Measurements from ENCODE around the gene TNFRSF19.
"Not testable (repeated sequence)": the region's sequence is repeated elsewhere in the genome, so short reads cannot be mapped to it uniquely, and the experiment has no call there.

TNFRSF19 gene

DNA sequence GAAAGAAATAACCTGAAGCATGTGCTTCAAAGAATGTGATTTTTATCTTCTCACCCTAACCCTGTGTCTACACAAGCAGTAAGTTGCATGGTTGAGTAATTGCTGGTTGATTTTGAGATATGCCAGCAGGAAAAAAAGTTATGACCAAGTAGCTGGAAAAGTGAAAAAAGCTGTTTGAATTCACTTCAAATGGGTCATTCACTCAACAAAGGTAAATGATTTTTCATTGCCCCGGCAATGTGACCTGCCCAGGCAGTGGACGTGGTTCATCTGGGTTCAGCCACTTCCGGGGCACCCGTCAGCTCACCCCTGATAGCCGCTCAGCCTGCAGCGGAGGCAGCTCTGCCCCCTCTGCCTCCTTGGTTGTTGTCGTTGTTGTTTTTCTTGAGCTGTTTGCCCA is 18.5 kb downstream of the TNFRSF19 start (continued):
- TF ChIP-seq ZNF302 (tag by site-specific recombination; IDR thresholded peaks at IDR 0.05; ENCODE audit: low read depth) (no peak), GLIS2 (tag by site-specific recombination; IDR thresholded peaks at IDR 0.05) (no peak)
- TF ChIP-seq, protein P1, sequence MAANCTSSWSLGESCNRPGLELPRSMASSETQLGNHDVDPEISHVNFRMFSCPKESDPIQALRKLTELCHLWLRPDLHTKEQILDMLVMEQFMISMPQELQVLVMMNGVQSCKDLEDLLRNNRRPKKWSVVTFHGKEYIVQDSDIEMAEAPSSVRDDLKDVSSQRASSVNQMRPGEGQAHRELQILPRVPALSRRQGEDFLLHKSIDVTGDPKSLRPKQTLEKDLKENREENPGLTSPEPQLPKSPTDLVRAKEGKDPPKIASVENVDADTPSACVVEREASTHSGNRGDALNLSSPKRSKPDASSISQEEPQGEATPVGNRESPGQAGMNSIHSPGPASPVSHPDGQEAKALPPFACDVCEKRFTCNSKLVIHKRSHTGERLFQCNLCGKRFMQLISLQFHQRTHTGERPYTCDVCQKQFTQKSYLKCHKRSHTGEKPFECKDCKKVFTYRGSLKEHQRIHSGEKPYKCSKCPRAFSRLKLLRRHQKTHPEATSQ (tag by site-specific recombination; IDR thresholded peaks at IDR 0.05): no peak

DNA sequence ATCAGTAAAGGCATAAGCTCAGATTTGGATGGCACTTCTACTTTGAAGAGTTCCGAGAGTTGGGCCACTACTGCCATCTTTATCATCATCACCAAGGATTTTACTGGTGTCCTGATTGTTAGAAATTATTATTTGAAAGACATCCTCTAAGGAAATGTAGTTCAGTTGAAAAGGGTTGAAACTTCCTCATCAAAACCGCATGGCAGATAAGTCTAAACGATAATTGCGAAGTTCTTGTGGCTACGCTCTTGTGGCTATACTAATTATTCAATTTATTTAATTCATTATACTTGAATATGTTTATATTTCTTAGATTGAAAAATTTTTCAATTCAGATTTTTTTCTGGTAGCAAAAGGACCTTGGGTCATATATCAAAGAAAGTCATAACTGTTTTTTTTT is 22.4 kb downstream of the TNFRSF19 start:
- no peaks in the 10 kb centered on the region for H3K9me3 ChIP-seq (ENCODE audit: control insufficient read depth, insufficient read depth, low read depth, low read length)
- no peak overlapping the region for H3K4me3 ChIP-seq (ENCODE audit: low read depth, low read length)
- TF ChIP-seq, protein P2, sequence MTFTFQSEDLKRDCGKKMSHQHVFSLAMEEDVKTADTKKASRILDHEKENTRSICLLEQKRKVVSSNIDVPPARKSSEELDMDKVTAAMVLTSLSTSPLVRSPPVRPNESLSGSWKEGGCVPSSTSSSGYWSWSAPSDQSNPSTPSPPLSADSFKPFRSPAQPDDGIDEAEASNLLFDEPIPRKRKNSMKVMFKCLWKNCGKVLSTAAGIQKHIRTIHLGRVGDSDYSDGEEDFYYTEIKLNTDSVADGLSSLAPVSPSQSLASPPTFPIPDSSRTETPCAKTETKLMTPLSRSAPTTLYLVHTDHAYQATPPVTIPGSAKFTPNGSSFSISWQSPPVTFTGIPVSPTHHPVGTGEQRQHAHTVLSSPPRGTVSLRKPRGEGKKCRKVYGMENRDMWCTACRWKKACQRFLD (tag by site-specific recombination; IDR thresholded peaks at IDR 0.05): no peak
- TF ChIP-seq, protein P3, sequence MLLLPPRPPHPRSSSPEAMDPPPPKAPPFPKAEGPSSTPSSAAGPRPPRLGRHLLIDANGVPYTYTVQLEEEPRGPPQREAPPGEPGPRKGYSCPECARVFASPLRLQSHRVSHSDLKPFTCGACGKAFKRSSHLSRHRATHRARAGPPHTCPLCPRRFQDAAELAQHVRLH (tag by site-specific recombination; IDR thresholded peaks at IDR 0.05): no peak
- TF ChIP-seq ZFP37 (tag by site-specific recombination; IDR thresholded peaks at IDR 0.05) (no peak), TCF7L2 (IDR thresholded peaks at IDR 0.05; ENCODE audit: borderline replicate concordance, low read depth, low read length) (no peak), GLI4 (tag by site-specific recombination; IDR thresholded peaks at IDR 0.05) (no peak), ZNF701 (tag by site-specific recombination; IDR thresholded peaks at IDR 0.05) (no peak)
- POLR2A ChIA-PET: no interaction called here
- H3K4me1 ChIP-seq (ENCODE audit: control insufficient read depth, insufficient read depth, low read length): no peaks in the 10 kb centered on the region
- CTCF ChIA-PET: no interaction called here
- H3K27ac ChIP-seq (ENCODE audit: extremely low read depth, low read depth, low read length): no peak overlapping the region
- H3K36me3 ChIP-seq (ENCODE audit: control insufficient read depth in 2 of 2, insufficient read depth in 1 of 2, low read length in 2 of 2): peaks cover 0 to 3% of the 10 kb centered on the region in 2 experiments; a peak in 1 of 3 replicates

DNA sequence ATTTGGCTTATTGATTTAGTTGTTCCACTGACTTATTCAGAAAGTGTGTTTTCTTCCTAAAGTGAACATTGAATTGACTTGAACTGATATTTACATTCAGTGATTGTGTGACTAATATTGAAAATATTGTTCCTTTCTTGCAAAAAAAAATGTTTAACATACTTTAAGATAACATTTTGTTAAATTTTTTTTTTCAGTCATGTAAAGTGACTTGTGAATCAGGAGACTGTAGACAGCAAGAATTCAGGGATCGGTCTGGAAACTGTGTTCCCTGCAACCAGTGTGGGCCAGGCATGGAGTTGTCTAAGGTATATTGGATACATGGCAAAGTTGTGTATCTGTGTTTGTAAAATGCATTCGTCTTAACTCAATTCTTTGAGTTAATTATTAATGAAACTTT is 22.9 kb downstream of the TNFRSF19 start:
- Histone ChIP-seq H3K4me1 (ENCODE audit: control insufficient read depth, insufficient read depth, low read length) (no peaks in the 10 kb centered on the region), H3K27ac (ENCODE audit: extremely low read depth, low read depth, low read length) (no peak overlapping the region), H3K4me3 (ENCODE audit: low read depth, low read length) (no peak overlapping the region), H3K36me3 (ENCODE audit: control insufficient read depth in 2 of 2, insufficient read depth in 1 of 2, low read length in 2 of 2) (peaks cover 0 to 3% of the 10 kb centered on the region in 2 experiments; a peak in 1 of 3 replicates), H3K9me3 (ENCODE audit: control insufficient read depth, insufficient read depth, low read depth, low read length) (no peaks in the 10 kb centered on the region)
- ChIA-PET CTCF (no interaction called here), POLR2A (no interaction called here)
- TF ChIP-seq, protein P4, sequence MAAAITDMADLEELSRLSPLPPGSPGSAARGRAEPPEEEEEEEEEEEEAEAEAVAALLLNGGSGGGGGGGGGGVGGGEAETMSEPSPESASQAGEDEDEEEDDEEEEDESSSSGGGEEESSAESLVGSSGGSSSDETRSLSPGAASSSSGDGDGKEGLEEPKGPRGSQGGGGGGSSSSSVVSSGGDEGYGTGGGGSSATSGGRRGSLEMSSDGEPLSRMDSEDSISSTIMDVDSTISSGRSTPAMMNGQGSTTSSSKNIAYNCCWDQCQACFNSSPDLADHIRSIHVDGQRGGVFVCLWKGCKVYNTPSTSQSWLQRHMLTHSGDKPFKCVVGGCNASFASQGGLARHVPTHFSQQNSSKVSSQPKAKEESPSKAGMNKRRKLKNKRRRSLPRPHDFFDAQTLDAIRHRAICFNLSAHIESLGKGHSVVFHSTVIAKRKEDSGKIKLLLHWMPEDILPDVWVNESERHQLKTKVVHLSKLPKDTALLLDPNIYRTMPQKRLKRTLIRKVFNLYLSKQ (tag by site-specific recombination; IDR thresholded peaks at IDR 0.05; ENCODE audit: borderline replicate concordance): no peak
- TF ChIP-seq ZNF837 (tag by site-specific recombination; IDR thresholded peaks at IDR 0.05) (no peak), YY2 (tag by site-specific recombination; IDR thresholded peaks at IDR 0.05) (no peak), ZNF2 (tag by site-specific recombination; IDR thresholded peaks at IDR 0.05) (no peak), ZFP41 (tag by site-specific recombination; IDR thresholded peaks at IDR 0.05; ENCODE audit: borderline replicate concordance) (no peak), KLF1 (tag by site-specific recombination; IDR thresholded peaks at IDR 0.05) (no peak)
- TF ChIP-seq, protein P5, sequence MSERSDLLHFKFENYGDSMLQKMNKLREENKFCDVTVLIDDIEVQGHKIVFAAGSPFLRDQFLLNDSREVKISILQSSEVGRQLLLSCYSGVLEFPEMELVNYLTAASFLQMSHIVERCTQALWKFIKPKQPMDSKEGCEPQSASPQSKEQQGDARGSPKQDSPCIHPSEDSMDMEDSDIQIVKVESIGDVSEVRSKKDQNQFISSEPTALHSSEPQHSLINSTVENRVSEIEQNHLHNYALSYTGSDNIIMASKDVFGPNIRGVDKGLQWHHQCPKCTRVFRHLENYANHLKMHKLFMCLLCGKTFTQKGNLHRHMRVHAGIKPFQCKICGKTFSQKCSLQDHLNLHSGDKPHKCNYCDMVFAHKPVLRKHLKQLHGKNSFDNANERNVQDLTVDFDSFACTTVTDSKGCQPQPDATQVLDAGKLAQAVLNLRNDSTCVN (tag by site-specific recombination; optimal IDR thresholded peaks at IDR 0.05): no peak

DNA sequence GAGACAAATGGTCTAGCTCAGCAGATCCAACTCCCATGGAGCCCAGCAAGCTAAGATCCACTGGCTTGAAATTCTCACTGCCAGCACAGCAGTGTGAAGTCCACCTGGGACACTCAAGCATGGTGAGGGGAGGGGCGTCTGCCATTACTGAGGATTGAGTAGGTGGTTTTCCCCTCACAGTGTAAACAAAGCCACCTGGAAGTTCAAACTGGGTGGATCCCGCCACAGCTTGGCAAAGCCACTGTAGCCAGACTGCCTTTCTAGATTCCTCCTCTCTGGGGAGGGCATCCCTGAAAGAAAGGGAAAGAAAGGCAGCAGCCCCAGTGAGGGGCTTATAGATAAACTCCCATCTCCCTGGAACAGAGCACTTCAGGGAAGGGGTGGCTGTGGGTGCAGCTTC is 24.1 kb downstream of the TNFRSF19 start:
- H3K4me3 ChIP-seq (ENCODE audit: low read depth, low read length); H3K36me3 ChIP-seq (ENCODE audit: control insufficient read depth in 2 of 2, insufficient read depth in 1 of 2, low read length in 2 of 2); POLR2A ChIA-PET; H3K27ac ChIP-seq (ENCODE audit: extremely low read depth, low read depth, low read length); H3K9me3 ChIP-seq (ENCODE audit: control insufficient read depth, insufficient read depth, low read depth, low read length); H3K4me1 ChIP-seq (ENCODE audit: control insufficient read depth, insufficient read depth, low read length); CTCF ChIA-PET: not testable (repeated sequence)

All from HEK293 (cell line).